Osteocyte (in vitro differentiated cells): ENCODE measurements around the gene AQP7. TPM values are rescaled to one million over a fixed set of nuclear protein-coding genes. Genes with fewer than 3 reads are reported as not detected.
A peak's percentile ranks its signal among the peaks of the same experiment; 100 is the strongest.
"Not testable (repeated sequence)": the region's sequence is repeated elsewhere in the genome, so short reads cannot be mapped to it uniquely, and the experiment has no call there.

Experiments
- DNase-seq: peaks from one replicate; pipeline ENCODE4 v3.0.0; 2021; ENCODE audit warnings: mixed read lengths; ENCODE audit not compliant: unreplicated experiment; ENCODE audit errors: extremely low spot score
- H3K27ac Mint-ChIP-seq: one replicate; pipeline ENCODE4 v1.8.0; 2021; ENCODE audit warnings: mild to moderate bottlenecking, mixed read lengths; ENCODE audit not compliant: unreplicated experiment
- H3K27me3 Mint-ChIP-seq: one replicate; pipeline ENCODE4 v1.8.0; 2021; ENCODE audit warnings: mixed read lengths; ENCODE audit not compliant: unreplicated experiment
- H3K36me3 Mint-ChIP-seq: one replicate; pipeline ENCODE4 v1.8.0; 2021; ENCODE audit warnings: mixed read lengths; ENCODE audit not compliant: unreplicated experiment
- H3K4me1 Mint-ChIP-seq: one replicate; pipeline ENCODE4 v1.8.0; 2021; ENCODE audit warnings: mixed read lengths; ENCODE audit not compliant: unreplicated experiment
- H3K4me3 Mint-ChIP-seq: one replicate; pipeline ENCODE4 v1.8.0; 2021; ENCODE audit warnings: mild to moderate bottlenecking, moderate library complexity, mixed read lengths; ENCODE audit not compliant: unreplicated experiment
- H3K9me3 Mint-ChIP-seq: one replicate; pipeline ENCODE4 v1.8.0; 2021; ENCODE audit warnings: mixed read lengths; ENCODE audit not compliant: unreplicated experiment
- total RNA-seq: library from RNA; stranded (reverse); gene quantifications from 2 replicates; pipeline ENCODE4 v1.2.1, GENCODE V29; 2021
- TF ChIP-seq, protein P1 (sequence below): fragments of 200-600 bp; sonication (generic); IDR thresholded peaks from 2 replicates; pipeline ENCODE4 v1.5.0; 2021; ENCODE audit warnings: antibody characterized with exemption, mild to moderate bottlenecking, moderate library complexity

The AQP7 gene
- total RNA-seq, 1 donor from 2014 or later: not detected

DNA sequence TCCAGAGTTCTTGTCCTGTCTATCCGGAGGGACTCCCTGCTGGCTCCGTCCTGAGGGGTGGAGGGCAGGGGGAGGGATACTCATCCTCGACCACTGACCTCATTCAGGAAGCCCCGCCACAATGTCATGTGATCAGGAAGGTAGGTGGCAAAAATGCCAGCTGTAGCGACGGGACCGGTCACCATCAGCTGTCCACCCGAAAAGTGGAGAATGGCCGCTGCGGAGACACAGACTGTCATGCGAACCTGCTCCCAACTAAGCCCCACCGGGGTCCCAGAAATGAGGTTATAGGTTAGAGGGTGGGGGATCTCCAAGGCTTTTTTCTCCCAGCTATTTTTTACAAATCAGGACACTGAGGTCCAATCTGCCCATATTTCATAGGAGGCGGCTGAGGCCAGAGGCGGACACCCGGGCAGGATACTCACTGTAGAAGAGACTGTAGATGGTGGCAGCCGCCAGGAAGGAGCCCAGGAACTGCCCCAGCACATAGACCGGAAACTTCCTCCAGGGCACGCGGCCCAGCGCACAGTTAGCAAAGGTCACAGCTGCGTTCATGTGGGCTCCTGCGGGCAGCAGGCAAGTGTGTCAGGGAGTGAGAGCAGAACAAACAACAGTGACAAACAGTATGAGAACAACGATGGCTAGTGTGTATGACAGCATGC, 16.3 kb downstream of the AQP7 start:
- not testable (repeated sequence) for H3K27me3 Mint-ChIP-seq, H3K4me3 Mint-ChIP-seq, DNase-seq, H3K36me3 Mint-ChIP-seq, H3K9me3 Mint-ChIP-seq, H3K27ac Mint-ChIP-seq
- peaks cover 14% of the 10 kb centered on the region for H3K4me1 Mint-ChIP-seq

- H3K27me3 Mint-ChIP-seq: not testable (repeated sequence)
These were observed 16.8 kb downstream of the AQP7 start for GRCh38 chr9:33385536-33385935.

GRCh38 chr9:33383396-33383795, 19.0 kb downstream of the AQP7 start:
- not testable (repeated sequence) for H3K4me3 Mint-ChIP-seq, H3K9me3 Mint-ChIP-seq, H3K27me3 Mint-ChIP-seq, DNase-seq, H3K27ac Mint-ChIP-seq, H3K4me1 Mint-ChIP-seq, H3K36me3 Mint-ChIP-seq

More at GRCh38 chr9:33385536-33385935, 16.8 kb downstream of the AQP7 start:
- H3K36me3 Mint-ChIP-seq, H3K4me3 Mint-ChIP-seq, H3K27ac Mint-ChIP-seq, DNase-seq, H3K9me3 Mint-ChIP-seq: not testable (repeated sequence)
- peaks cover 14% of the 10 kb centered on the region for H3K4me1 Mint-ChIP-seq

DNA sequence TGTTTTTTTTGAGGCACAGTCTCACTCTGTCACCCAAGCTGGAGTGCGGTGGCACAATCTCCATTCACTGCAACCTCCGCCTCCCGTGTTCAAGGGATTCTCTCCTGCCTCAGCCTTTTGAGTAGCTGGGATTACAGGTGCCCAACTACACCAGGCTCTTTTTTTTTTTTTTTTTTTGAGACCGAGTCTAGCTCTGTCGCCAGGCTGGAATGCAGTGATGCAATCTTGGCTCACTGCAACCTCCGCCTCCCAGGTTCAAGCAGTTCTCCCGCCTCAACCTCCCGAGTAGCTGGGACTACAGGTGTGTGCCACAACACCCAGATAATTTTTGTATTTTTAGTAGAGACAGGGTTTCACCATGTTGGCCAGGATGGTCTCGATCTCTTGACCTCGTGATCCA, 20.0 kb downstream of the AQP7 start:
- H3K4me1 Mint-ChIP-seq, H3K4me3 Mint-ChIP-seq, H3K36me3 Mint-ChIP-seq, DNase-seq, H3K9me3 Mint-ChIP-seq, H3K27ac Mint-ChIP-seq, H3K27me3 Mint-ChIP-seq: not testable (repeated sequence)

- no peaks in the 10 kb centered on the region for H3K9me3 Mint-ChIP-seq
- H3K4me1 Mint-ChIP-seq: peaks cover 8% of the 10 kb centered on the region
- no peaks in the 10 kb centered on the region for H3K36me3 Mint-ChIP-seq
- DNase-seq: no peak
- H3K4me3 Mint-ChIP-seq: no peak overlapping the region
- H3K27ac Mint-ChIP-seq: peak overlapping the region; percentile 1
- TF ChIP-seq, protein P1, sequence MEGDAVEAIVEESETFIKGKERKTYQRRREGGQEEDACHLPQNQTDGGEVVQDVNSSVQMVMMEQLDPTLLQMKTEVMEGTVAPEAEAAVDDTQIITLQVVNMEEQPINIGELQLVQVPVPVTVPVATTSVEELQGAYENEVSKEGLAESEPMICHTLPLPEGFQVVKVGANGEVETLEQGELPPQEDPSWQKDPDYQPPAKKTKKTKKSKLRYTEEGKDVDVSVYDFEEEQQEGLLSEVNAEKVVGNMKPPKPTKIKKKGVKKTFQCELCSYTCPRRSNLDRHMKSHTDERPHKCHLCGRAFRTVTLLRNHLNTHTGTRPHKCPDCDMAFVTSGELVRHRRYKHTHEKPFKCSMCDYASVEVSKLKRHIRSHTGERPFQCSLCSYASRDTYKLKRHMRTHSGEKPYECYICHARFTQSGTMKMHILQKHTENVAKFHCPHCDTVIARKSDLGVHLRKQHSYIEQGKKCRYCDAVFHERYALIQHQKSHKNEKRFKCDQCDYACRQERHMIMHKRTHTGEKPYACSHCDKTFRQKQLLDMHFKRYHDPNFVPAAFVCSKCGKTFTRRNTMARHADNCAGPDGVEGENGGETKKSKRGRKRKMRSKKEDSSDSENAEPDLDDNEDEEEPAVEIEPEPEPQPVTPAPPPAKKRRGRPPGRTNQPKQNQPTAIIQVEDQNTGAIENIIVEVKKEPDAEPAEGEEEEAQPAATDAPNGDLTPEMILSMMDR: no peak
- no peaks in the 10 kb centered on the region for H3K27me3 Mint-ChIP-seq
These were observed 21.1 kb downstream of the AQP7 start for GRCh38 chr9:33381231-33381791.

GRCh38 chr9:33380390-33381094, 21.8 kb downstream of the AQP7 start:
- no peaks in the 10 kb centered on the region for H3K27me3 Mint-ChIP-seq
- no peak for DNase-seq
- H3K4me1 Mint-ChIP-seq: peaks cover 13% of the 10 kb centered on the region
- H3K4me3 Mint-ChIP-seq: no peak overlapping the region
- peak overlapping the region; percentile 1 for H3K27ac Mint-ChIP-seq
- TF ChIP-seq, protein P1: no peak
- no peaks in the 10 kb centered on the region for H3K36me3 Mint-ChIP-seq
- H3K9me3 Mint-ChIP-seq: no peaks in the 10 kb centered on the region
